WERI-Rb-1 (cell line): ENCODE results near the gene ABCF3.

Experiments
- DNase-seq: peaks from one replicate; pipeline ENCODE4 v3.0.0-alpha.2; 2020
- H3K27ac ChIP-seq: fragments of 250-450 bp; sonication (Bioruptor Pico); 2 replicates; pipeline ENCODE4 v1.5.1; 2020; ENCODE audit warnings: mild to moderate bottlenecking, moderate library complexity
- H3K27me3 ChIP-seq: fragments of 250-450 bp; sonication (Bioruptor Pico); 2 replicates; pipeline ENCODE4 v1.5.1; 2021; ENCODE audit warnings: mild to moderate bottlenecking, low read depth, moderate library complexity; ENCODE audit not compliant: insufficient read depth, severe bottlenecking
- H3K36me3 ChIP-seq: fragments of 250-450 bp; sonication (Bioruptor Pico); 2 replicates; pipeline ENCODE4 v1.5.1; 2020; ENCODE audit warnings: mild to moderate bottlenecking, moderate library complexity
- H3K4me3 ChIP-seq: 2 replicates; pipeline ENCODE4 v1.5.1; 2011; ENCODE audit warnings: low read depth, mild to moderate bottlenecking, control low read depth, low read length
- H3K9me3 ChIP-seq: fragments of 250-450 bp; sonication (Bioruptor Pico); 2 replicates; pipeline ENCODE4 v1.5.1; 2021; ENCODE audit warnings: mild to moderate bottlenecking, moderate library complexity; ENCODE audit not compliant: severe bottlenecking
- TF ChIP-seq, protein P1 (sequence below): IDR thresholded peaks from 2 replicates; pipeline ENCODE4 v1.5.1; 2011; ENCODE audit warnings: low read depth, mild to moderate bottlenecking, control low read depth, inconsistent platforms, low read length

ABCF3 gene

DNA sequence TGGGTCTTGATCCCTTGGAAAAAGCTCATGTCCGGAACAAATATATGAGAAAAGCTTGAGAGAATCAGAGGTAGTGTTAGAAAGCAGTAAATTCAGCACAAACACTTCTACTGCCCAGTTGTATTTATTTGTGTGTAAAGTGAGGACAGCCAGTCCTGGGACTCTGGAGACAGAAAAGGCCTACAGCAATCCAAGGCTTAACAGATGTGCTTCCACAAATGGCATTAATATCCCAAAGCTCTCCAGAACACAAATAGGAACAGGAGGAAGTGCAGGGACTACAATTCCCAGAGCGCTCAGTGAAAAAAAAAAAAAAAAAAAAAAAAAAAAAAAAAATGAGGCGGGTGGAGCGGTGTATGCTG, 11.7 kb upstream of the ABCF3 start:
- peak overlapping the region; percentile 37 for H3K27ac ChIP-seq
- no peaks in the 10 kb centered on the region for H3K27me3 ChIP-seq
- TF ChIP-seq, protein P1, sequence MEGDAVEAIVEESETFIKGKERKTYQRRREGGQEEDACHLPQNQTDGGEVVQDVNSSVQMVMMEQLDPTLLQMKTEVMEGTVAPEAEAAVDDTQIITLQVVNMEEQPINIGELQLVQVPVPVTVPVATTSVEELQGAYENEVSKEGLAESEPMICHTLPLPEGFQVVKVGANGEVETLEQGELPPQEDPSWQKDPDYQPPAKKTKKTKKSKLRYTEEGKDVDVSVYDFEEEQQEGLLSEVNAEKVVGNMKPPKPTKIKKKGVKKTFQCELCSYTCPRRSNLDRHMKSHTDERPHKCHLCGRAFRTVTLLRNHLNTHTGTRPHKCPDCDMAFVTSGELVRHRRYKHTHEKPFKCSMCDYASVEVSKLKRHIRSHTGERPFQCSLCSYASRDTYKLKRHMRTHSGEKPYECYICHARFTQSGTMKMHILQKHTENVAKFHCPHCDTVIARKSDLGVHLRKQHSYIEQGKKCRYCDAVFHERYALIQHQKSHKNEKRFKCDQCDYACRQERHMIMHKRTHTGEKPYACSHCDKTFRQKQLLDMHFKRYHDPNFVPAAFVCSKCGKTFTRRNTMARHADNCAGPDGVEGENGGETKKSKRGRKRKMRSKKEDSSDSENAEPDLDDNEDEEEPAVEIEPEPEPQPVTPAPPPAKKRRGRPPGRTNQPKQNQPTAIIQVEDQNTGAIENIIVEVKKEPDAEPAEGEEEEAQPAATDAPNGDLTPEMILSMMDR = no peak
- H3K9me3 ChIP-seq = no peaks in the 10 kb centered on the region
- no peak for DNase-seq
- H3K36me3 ChIP-seq = peaks cover 63% of the 10 kb centered on the region
- no peak overlapping the region; the same call in 1 of the 2 replicates for H3K4me3 ChIP-seq

GRCh38 chr3:184174646-184175492, 11.1 kb upstream of the ABCF3 start, which contains the start of gene AP2M1:
TSS of gene AP2M1 (plus strand) at chr3:184174855. CDS start at chr3:184176994, 2,139 bp downstream.
- DNase-seq = peak; percentile 97
- H3K27ac ChIP-seq = peak within 1 kb of the TSS; percentile 97
- peak within 1 kb of the TSS; percentile 91 for H3K4me3 ChIP-seq
- peaks cover 65% of the 10 kb centered on the region for H3K36me3 ChIP-seq
- no peaks in the 10 kb centered on the region for H3K27me3 ChIP-seq
- TF ChIP-seq, protein P1 = no peak
- H3K9me3 ChIP-seq = no peaks in the 10 kb centered on the region

- TF ChIP-seq, protein P1 = no peak
- no peak for DNase-seq
- no peaks in the 10 kb centered on the region for H3K27me3 ChIP-seq
- H3K27ac ChIP-seq = peak overlapping the region; percentile 97
- peaks cover 68% of the 10 kb centered on the region for H3K36me3 ChIP-seq
- no peaks in the 10 kb centered on the region for H3K9me3 ChIP-seq
- H3K4me3 ChIP-seq = peak overlapping the region; percentile 91
Measured at GRCh38 chr3:184175506-184175905, 10.5 kb upstream of the ABCF3 start.

- Histone ChIP-seq H3K4me3 (peak overlapping the region; percentile 91), H3K27me3 (no peaks in the 10 kb centered on the region), H3K27ac (peak overlapping the region; percentile 97), H3K36me3 (peaks cover 68% of the 10 kb centered on the region), H3K9me3 (no peaks in the 10 kb centered on the region)
- TF ChIP-seq, protein P1 = no peak
- DNase-seq = no peak
Measured at GRCh38 chr3:184175981-184176376, 10.0 kb upstream of the ABCF3 start.

DNA sequence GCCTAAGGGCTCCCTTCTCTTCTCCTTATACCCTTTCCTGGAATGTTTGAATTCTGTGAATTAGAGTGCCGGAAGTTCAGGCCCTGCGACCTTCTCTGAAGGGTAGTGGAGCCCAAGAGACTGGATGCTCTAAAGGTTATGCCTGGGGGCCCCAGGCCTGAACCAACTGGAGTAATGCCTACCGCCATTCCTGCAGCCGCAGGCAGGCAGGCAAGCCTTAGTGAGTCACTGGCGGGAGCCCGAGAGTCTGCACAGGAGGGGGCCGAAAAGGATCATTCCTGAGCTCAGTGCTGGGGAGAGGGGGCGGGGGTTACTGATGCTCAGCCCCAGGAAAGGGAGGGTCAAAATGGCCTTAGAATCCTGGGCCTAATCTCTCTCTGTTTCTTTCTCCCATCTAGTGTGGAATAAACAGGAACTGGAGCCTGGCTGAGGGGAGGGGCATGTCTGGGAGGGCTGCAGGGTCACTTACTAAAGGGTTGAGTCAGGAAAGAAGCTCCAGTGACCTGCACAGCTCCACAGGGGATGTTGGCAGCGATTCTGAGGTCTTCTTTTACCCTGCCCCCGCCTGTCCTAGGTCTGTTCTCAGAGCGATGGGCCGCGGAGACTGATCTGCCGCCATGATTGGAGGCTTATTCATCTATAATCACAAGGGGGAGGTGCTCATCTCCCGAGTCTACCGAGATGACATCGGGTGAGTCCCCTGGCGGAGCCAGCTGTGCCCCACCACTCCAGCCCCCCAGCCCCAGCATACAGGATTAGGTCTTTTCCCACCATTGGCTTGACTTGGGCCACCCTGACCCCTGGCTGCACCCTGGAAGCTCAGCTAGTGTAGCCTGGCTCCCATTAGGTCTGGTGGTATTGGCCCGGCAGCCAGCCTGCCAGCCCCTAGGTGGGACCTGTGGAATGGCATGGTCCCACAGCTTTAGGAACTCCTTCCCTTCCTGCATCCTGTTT, 9.3 kb upstream of the ABCF3 start:
- Histone ChIP-seq H3K27me3 (no peaks in the 10 kb centered on the region), H3K4me3 (peak overlapping the region; percentile 91), H3K9me3 (no peaks in the 10 kb centered on the region), H3K27ac (peak overlapping the region; percentile 97), H3K36me3 (peaks cover 68% of the 10 kb centered on the region)
- TF ChIP-seq, protein P1 = no peak
- DNase-seq = peak; percentile 94
